Skeletal muscle tissue (tissue), 4 donors: ENCODE results near the gene RHOJ. TPM values are rescaled to one million over a fixed set of nuclear protein-coding genes. Genes with fewer than 3 reads are reported as not detected.
"Not testable (repeated sequence)": the region's sequence is repeated elsewhere in the genome, so short reads cannot be mapped to it uniquely, and the experiment has no call there.

Source experiments
- H3K27ac ChIP-seq: one replicate; pipeline ENCODE4 v1.7.0; 2013; ENCODE audit warnings: mild to moderate bottlenecking, low read depth, low read length, inconsistent platforms
- H3K27me3 ChIP-seq, 3 donors: one replicate each; pipeline ENCODE4 v1.7.0; 2013; ENCODE audit warnings: low read length in 3 of 3; ENCODE audit not compliant: control insufficient read depth in 3 of 3, insufficient read depth in 3 of 3
- H3K36me3 ChIP-seq, 3 donors: one replicate each; pipeline ENCODE4 v1.7.0; 2013; ENCODE audit warnings: low read length in 3 of 3; ENCODE audit not compliant: control insufficient read depth in 3 of 3, insufficient read depth in 3 of 3
- H3K4me1 ChIP-seq, 3 donors: one replicate each; pipeline ENCODE4 v1.7.0; 2013; ENCODE audit warnings: low read length in 3 of 3, mild to moderate bottlenecking in 3 of 3; ENCODE audit not compliant: control insufficient read depth in 3 of 3, insufficient read depth in 3 of 3
- H3K4me3 ChIP-seq, 3 donors: one replicate each; pipeline ENCODE4 v1.7.0; 2013; ENCODE audit warnings: low read length in 3 of 3
- H3K9ac ChIP-seq, 3 donors: one replicate each; pipeline ENCODE4 v1.7.0; 2013; ENCODE audit warnings: low read length in 3 of 3, mild to moderate bottlenecking in 3 of 3, moderate library complexity in 2 of 3, low read depth in 1 of 3
- H3K9me3 ChIP-seq, 3 donors: one replicate each; pipeline ENCODE4 v1.7.0; 2013; ENCODE audit warnings: low read length in 3 of 3; ENCODE audit not compliant: control insufficient read depth in 3 of 3
- total RNA-seq: library from RNA; depleted of rRNA; stranded (reverse); fragments of >200 nt; gene quantifications from one replicate; pipeline ENCODE4 v1.2.3, GENCODE V29; 2014
- donor health status: Osteomylitis.

Gene RHOJ
- total RNA-seq, 1 donor from 2014 or later = 7.3 TPM

DNA sequence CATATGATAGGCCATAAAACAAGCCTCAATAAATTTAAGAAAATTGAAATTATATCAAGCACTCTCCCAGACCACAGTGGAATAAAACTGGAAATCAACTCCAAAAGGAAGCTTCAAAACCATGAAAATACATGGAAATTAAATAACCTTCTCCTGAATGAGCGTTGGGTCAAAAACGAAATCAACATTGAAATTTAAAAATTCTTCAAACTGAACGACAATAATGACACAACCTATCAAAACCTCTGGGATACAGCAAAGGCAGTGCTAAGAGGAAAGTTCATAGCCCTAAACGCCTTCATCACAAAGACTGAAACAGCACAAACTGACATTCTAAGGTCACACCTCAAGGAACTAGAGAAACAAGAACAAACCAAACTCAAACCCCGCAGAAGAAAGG, 100.2 kb downstream of the RHOJ start:
- H3K36me3 ChIP-seq, H3K9me3 ChIP-seq, H3K27ac ChIP-seq, H3K9ac ChIP-seq, H3K4me3 ChIP-seq, H3K4me1 ChIP-seq, H3K27me3 ChIP-seq: not testable (repeated sequence)

DNA sequence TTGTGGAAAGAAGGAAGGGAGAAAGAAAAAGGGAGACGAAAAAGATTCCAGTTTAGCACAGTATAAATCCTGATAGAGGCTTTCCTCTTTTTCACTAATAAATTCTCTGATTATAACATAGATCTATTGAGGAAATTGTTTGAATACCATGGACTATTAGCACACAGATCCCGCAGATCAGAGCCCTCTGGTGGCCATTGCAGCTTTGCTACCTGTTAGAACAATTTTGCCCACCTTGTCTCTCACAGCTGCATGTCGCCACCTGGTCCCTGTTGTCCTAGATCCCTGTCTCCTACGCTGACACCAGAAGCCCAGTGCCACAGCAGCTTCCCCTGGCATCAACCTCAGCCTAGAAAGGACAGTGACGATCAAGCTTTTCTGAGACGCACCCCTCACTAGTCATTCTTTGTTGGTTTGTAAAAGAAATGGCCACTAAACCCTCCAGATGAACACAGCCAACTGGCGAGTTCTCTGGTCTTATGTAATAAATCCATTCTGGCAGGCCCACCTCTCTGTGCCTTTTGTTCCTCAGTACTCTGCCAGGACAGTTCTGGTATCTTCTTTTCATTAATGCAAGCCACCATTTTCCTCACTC, 104.6 kb downstream of the RHOJ start:
- Histone ChIP-seq H3K27me3 (no peaks in the 10 kb centered on the region), H3K4me3 (no peak overlapping the region), H3K9me3 (no peaks in the 10 kb centered on the region), H3K27ac (no peak overlapping the region), H3K9ac (no peak overlapping the region), H3K36me3 (no peaks in the 10 kb centered on the region), H3K4me1 (no peaks in the 10 kb centered on the region)

DNA sequence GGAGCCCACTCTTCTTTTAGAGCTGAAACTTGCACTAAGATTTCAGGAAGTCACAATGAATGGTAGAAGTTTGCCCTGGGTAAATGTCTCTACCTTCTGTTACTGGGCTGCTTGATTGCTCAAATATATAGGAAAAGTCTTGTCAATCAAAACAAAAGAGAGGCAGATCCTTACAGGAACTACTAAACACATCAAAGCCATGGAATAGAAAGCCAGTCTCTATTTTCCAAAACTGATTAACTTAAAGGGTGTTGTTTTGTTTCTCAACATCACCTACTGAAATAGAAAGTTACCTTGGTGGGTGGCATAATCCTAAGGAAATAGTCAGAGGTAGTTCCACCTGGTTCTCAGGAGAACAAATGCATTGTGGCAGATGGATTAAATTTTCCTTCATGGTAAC, 114.6 kb downstream of the RHOJ start, which contains the start of gene GPHB5:
Gene GPHB5 (minus strand): TSS at position 101 of the 400 bp plus-strand sequence. CDS start 1,086 bp downstream, outside the sequence.
- Histone ChIP-seq H3K4me1 (no peaks in the 10 kb centered on the region), H3K4me3 (no peak within 1 kb of the TSS), H3K27ac (no peak within 1 kb of the TSS), H3K9me3 (no peaks in the 10 kb centered on the region), H3K9ac (no peak within 1 kb of the TSS), H3K27me3 (no peaks in the 10 kb centered on the region), H3K36me3 (no peaks in the 10 kb centered on the region)

DNA sequence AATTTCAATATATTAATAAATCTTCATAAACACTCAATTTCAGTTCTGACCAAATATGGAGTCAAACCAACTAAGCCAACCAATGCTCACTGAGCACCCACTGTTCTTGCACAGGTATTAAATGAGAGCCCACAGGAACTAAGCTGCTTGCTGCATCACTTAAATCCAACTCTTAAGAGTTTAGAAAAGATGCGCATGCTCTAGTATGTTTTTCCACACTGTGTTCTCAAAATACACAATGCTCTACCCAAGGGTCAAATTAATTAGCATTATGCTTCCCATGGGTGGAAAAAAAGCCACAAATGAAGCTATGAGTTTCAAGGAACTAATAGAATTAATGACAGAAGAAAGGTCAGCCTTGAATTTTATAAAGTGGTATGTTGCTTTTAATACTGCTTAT, 118.2 kb downstream of the RHOJ start:
- no peak overlapping the region for H3K4me3 ChIP-seq
- H3K27me3 ChIP-seq = no peaks in the 10 kb centered on the region
- H3K4me1 ChIP-seq = no peaks in the 10 kb centered on the region
- no peaks in the 10 kb centered on the region for H3K36me3 ChIP-seq
- H3K9ac ChIP-seq = no peak overlapping the region
- H3K27ac ChIP-seq = no peak overlapping the region
- no peaks in the 10 kb centered on the region for H3K9me3 ChIP-seq

DNA sequence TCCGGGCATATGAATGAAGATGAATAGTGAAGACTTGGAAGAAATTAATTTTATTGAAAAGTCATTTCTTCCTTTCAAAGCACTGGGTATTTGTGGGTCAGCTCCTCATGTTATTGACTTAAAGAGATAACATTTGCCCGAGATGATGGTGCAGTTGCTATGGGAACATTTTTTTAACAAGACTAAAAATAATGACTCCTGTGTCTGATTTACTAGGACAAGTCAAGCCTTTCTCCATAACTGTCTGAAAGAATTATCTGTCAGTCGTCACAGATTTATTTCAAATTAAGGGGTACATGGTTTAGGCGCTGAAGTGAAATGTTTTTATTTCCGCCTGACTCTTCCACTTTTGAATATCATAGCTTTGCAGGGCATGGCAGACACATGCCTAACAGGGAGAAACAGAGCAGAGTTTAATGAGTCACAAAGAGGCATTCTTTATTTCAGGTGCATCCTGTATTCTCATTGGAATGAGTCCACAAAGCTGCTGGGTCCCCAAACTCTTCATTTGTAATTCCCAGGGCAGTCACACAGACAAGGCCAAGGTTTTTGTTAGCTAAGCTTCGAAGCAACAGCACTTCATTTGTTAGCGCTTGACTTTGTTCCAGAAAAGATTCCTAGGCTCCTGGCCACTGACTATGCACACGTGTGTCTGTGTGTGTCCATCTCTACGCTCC, 118.8 kb downstream of the RHOJ start:
- no peak overlapping the region for H3K4me3 ChIP-seq
- H3K9ac ChIP-seq = no peak overlapping the region

DNA sequence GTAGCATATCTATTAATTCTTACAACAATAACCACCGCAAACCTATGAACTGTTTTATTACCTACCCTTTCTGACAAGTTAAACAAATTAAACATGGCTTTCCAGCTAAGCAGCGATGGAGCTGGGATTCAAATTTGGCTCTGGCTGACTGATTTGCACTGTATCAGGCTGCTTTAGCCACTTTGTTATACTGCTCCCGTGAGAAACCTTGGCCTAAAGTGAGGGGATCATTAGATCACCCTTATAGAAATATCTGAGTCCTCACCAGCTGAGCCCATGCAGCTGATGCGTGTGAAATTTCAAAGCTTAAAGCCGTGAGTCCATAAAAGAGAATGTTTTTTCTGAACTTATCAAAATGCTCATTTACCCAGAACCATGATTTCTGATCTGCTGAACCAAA, 122.6 kb downstream of the RHOJ start:
- no peak overlapping the region for H3K4me3 ChIP-seq

More for the DNA sequence above, 118.8 kb downstream of the RHOJ start:
- no peaks in the 10 kb centered on the region for H3K27me3 ChIP-seq
- H3K4me1 ChIP-seq = no peaks in the 10 kb centered on the region
- no peak overlapping the region for H3K27ac ChIP-seq
- no peaks in the 10 kb centered on the region for H3K9me3 ChIP-seq
- no peaks in the 10 kb centered on the region for H3K36me3 ChIP-seq

DNA sequence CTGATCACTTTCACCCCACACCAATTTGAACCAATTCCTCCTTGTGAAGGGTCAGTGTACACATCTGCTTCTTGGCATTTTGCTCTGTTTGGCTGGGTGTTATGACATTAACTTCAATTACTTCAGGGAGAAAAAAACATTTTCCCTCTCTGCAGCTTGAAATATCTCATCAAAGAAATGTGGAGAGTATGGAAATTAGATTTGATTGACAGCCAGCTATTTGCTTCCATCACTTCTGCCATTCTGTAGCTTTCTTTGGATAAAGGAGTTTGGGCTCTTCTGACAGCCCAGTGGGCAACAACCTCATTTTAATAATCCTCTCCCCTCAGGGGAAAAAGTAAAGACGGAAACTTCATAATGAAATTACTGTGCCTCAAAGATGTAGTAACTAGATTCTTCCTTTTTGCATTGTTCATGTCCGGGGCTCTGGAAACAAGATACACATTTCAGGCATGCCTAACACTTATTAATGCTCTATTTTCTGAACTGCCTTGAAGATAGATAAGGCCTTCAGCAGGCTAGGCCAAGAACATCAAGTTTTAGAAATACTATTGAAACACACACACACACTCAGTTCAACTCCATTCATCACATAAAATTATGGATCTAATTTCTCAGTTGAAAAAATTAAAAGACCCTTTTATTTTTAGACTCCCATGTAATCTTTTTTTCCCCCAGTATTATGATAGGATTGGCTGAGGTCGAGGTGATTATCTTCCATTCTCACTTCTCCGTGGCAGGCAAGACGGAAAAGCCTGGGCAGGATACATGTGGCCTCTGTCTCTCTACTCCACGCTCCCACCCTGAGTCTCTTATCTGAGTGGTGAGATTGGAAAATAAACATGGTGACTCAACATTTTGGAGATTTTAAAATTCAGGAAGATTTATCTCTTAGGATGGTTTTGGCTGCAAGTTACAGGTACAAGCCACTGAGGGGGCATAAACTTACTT, 124.8 kb downstream of the RHOJ start:
- H3K9ac ChIP-seq = no peak overlapping the region
- no peaks in the 10 kb centered on the region for H3K4me1 ChIP-seq
- no peaks in the 10 kb centered on the region for H3K36me3 ChIP-seq
- no peaks in the 10 kb centered on the region for H3K27me3 ChIP-seq
- H3K4me3 ChIP-seq = no peak overlapping the region
- no peak overlapping the region for H3K27ac ChIP-seq
- H3K9me3 ChIP-seq = no peaks in the 10 kb centered on the region

More for the DNA sequence above, 122.6 kb downstream of the RHOJ start:
- Histone ChIP-seq H3K27ac (no peak overlapping the region), H3K36me3 (no peaks in the 10 kb centered on the region), H3K27me3 (no peaks in the 10 kb centered on the region), H3K9ac (no peak overlapping the region), H3K4me1 (no peaks in the 10 kb centered on the region), H3K9me3 (no peaks in the 10 kb centered on the region)

DNA sequence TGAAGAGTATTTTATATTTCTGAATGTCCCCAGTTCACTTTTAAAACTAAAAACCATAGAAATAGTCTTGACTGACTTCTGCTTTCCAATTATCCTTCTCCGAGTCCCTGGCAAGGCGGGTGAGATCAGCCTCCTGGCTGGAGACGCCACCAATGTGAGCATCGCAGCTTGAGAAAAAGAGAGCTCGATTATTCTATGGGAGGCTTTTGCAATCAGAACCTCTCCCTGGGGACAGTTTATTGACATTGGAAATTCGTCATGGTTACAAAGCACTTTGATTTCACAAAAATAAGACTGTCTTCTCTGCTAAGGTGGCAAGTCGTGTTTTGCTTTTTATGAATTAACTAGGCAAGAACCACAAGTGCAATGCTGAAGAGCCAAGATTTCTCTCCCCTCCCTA, 138.1 kb downstream of the RHOJ start:
- Histone ChIP-seq H3K9ac (no peak overlapping the region), H3K27ac (no peak overlapping the region), H3K4me1 (no peaks in the 10 kb centered on the region), H3K36me3 (no peaks in the 10 kb centered on the region), H3K27me3 (no peaks in the 10 kb centered on the region), H3K9me3 (no peaks in the 10 kb centered on the region), H3K4me3 (no peak overlapping the region)
